Calu3 (cell line): Measurements from ENCODE around the gene CHST8. TPM values are rescaled to one million over a fixed set of nuclear protein-coding genes. Genes with fewer than 3 reads are reported as not detected.

Experiments used
- BruUV-seq: library from RNA; stranded (reverse); fragments of 400-500 nt; replicated peaks from 2 replicates; lab custom pipeline; 2021; lab: Mats Ljungman, UMichigan
- CTCF ChIA-PET: fragments of 300-600 bp; sonication (Branson Sonifier 250); formaldehyde crosslinking; loops from one replicate; lab custom pipeline; 2022; ENCODE audit warnings: antibody characterized with exemption; lab: Charles Lee
- DNase-seq: peaks from one replicate; pipeline ENCODE4 v3.0.0; 2022
- H3K27ac Mint-ChIP-seq: one replicate; pipeline ENCODE4 v1.8.0; 2022; ENCODE audit warnings: mixed read lengths; ENCODE audit not compliant: unreplicated experiment
- H3K27me3 Mint-ChIP-seq: one replicate; pipeline ENCODE4 v1.8.0; 2022; ENCODE audit warnings: mixed read lengths; ENCODE audit not compliant: unreplicated experiment
- H3K36me3 Mint-ChIP-seq: one replicate; pipeline ENCODE4 v1.8.0; 2022; ENCODE audit warnings: mild to moderate bottlenecking, moderate library complexity, mixed read lengths; ENCODE audit not compliant: insufficient read depth, unreplicated experiment
- H3K4me1 Mint-ChIP-seq: one replicate; pipeline ENCODE4 v1.8.0; 2022; ENCODE audit warnings: mild to moderate bottlenecking, low read depth, mixed read lengths; ENCODE audit not compliant: unreplicated experiment
- H3K4me3 Mint-ChIP-seq: one replicate; pipeline ENCODE4 v1.8.0; 2022; ENCODE audit warnings: mild to moderate bottlenecking, low read depth, moderate library complexity, mixed read lengths; ENCODE audit not compliant: unreplicated experiment
- H3K9me3 Mint-ChIP-seq: one replicate; pipeline ENCODE4 v1.8.0; 2022; ENCODE audit warnings: low read depth, mixed read lengths; ENCODE audit not compliant: unreplicated experiment
- intact Hi-C: fragments of 100-400 bp; cut with micrococcal nuclease; formaldehyde crosslinking; loops from one replicate; pipeline ENCODE4 v1.10.0; 2022; ENCODE audit not compliant: unreplicated experiment
- total RNA-seq: library from RNA; stranded (reverse); gene quantifications from 2 replicates; pipeline ENCODE4 v1.2.3, GENCODE V29; 2022
- TF ChIP-seq, protein P1 (sequence below): fragments of 200-600 bp; IDR thresholded peaks from one replicate; pipeline ENCODE4 v1.8.0; 2022; ENCODE audit warnings: antibody characterized with exemption; ENCODE audit not compliant: unreplicated experiment

The CHST8 gene
- total RNA-seq, 1 experiment from 2014 or later: not detected

DNA sequence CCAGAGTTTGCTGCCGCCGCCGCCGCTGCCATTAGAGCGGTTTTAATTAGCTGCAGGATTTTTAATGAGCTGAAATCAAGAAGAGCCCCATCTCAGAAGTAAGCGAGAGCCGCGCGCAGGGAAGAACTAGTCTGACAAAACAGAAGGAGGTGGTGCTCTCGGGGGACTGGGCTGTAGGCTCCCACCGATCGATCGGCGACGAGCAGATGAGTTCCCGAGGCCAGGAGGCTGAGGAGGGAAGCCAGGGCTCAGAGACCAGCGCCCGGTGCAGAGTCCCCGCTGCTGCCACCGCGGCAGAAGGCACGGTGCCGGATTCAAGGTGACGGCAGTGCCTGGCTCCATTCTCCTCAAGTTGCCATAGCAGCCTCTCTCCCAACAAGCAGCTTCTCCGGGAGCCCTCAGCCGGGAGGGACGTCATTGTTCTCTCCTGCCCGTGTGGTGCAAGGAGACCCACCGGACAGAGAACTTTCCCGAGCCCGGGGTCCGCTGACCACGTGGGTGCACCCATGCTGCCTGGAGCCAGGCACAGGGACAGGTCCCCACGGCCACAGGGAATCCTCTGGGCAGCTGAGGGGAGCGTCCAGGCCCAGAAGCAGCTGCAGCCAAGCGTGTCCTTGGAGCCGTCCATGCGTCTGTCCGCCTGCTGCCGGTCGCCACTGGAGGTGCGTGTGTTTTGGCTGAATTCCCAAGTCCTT lies 62.9 kb downstream of the CHST8 start:
- no peaks in the 10 kb centered on the region for H3K36me3 Mint-ChIP-seq
- BruUV-seq: no TSS peak
- intact Hi-C loops: no loop called here
- H3K27ac Mint-ChIP-seq: no peak overlapping the region
- no peak for DNase-seq
- CTCF ChIA-PET: no interaction called here
- TF ChIP-seq, protein P1, sequence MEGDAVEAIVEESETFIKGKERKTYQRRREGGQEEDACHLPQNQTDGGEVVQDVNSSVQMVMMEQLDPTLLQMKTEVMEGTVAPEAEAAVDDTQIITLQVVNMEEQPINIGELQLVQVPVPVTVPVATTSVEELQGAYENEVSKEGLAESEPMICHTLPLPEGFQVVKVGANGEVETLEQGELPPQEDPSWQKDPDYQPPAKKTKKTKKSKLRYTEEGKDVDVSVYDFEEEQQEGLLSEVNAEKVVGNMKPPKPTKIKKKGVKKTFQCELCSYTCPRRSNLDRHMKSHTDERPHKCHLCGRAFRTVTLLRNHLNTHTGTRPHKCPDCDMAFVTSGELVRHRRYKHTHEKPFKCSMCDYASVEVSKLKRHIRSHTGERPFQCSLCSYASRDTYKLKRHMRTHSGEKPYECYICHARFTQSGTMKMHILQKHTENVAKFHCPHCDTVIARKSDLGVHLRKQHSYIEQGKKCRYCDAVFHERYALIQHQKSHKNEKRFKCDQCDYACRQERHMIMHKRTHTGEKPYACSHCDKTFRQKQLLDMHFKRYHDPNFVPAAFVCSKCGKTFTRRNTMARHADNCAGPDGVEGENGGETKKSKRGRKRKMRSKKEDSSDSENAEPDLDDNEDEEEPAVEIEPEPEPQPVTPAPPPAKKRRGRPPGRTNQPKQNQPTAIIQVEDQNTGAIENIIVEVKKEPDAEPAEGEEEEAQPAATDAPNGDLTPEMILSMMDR: no peak
- H3K4me1 Mint-ChIP-seq: no peaks in the 10 kb centered on the region
- no peak overlapping the region for H3K4me3 Mint-ChIP-seq
- H3K27me3 Mint-ChIP-seq: peaks cover 95% of the 10 kb centered on the region
- no peaks in the 10 kb centered on the region for H3K9me3 Mint-ChIP-seq

DNA sequence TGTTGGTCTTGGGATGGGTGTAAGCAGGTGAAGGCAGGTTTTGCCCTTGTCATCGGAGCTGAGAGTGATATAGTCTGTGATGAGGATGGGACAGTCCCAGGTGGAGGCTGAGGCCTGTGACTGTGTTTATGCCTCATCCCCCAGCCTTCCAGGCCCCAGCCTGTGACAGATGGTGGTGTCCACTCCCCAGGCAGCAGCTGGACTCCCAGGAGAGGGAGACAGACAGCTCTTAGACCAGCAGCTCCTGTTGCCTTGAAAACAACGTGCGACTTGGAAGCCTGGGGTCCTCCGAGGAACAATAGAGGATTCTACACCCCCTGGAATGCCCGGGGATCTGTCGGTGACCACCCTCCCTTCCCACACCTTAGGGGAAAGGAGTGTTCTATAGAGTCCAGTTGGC lies 63.8 kb downstream of the CHST8 start:
- Mint-ChIP-seq H3K27me3 (peaks cover 95% of the 10 kb centered on the region), H3K27ac (no peak overlapping the region), H3K9me3 (no peaks in the 10 kb centered on the region), H3K4me1 (no peaks in the 10 kb centered on the region), H3K4me3 (no peak overlapping the region), H3K36me3 (no peaks in the 10 kb centered on the region)
- intact Hi-C loops: no loop called here
- TF ChIP-seq, protein P1: no peak
- no peak for DNase-seq
- CTCF ChIA-PET: interaction anchor here (0.6 to 1.4 kb wide), 2 partner anchors 12 to 415 kb away, joined by 3 read pairs; no protein-coding TSS in a partner anchor
- no TSS peak for BruUV-seq

DNA sequence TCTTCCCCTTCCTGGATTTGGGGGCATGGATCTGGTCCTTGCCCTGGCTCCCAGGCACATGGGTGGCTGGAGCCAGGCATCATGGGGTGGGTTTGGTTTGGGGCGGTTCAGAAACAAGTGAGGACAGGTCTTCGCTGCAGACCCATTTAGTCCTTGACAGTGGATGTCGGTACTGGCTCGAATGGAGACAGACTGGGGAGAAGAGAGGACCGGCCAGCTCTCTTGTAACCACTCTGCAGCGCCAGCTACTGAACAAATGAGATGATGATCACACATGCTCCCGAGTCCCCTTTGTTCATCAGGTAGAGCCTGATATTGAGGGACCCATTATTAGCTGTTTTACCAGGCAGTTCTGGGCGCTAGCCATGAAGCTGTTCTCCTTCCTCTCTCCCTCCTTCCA lies 64.5 kb downstream of the CHST8 start:
- Mint-ChIP-seq H3K27ac (no peak overlapping the region), H3K36me3 (no peaks in the 10 kb centered on the region), H3K27me3 (peaks cover 95% of the 10 kb centered on the region), H3K9me3 (no peaks in the 10 kb centered on the region), H3K4me3 (no peak overlapping the region), H3K4me1 (no peaks in the 10 kb centered on the region)
- TF ChIP-seq, protein P1: no peak
- no peak for DNase-seq
- intact Hi-C loops: no loop called here
- no TSS peak for BruUV-seq
- CTCF ChIA-PET: interaction anchor here (1.4 kb wide), 1 partner anchor 12 kb away, joined by 3 read pairs; no protein-coding TSS in a partner anchor

DNA sequence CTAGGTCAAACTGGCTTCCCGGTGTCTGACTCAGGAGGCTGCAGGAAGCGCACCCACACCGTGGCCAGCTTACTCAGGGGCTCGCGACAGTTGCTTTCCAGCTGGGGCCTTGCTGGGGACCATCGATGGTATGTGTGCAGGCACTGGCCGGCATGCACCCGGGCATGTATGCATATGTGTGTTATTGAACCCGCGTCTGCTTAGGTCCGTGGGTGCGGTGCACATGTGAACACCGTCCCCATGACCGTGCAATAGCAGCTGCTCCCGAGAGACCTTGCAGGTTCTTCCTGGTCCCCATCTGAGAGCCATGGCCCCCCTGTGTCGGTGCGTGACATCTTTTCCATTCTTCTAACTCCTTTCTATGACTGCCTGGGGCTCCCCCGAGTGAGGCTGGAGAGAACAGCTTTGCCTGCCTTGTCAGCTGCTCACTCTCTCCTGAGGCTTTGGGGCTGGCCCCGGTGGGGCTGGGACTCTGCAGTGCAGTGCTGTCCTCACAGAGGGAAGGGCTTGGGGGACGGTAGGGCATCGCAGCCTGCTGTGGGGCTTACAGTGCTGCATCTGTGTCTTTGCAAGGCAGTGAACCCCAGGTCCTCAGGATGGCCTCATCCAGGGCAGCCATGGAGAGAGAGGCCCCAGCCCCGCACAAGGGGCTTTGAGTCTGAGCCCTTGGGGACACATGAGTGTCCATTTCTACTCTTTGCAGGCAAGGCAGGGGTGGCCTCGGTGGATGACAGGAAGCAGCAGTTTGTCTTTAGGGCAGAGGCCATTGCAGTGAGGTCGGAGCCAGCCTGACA lies 65.1 kb downstream of the CHST8 start:
- TF ChIP-seq, protein P1: no peak
- Mint-ChIP-seq H3K27me3 (peaks cover 97% of the 10 kb centered on the region), H3K4me1 (no peaks in the 10 kb centered on the region), H3K27ac (no peak overlapping the region), H3K4me3 (no peak overlapping the region), H3K9me3 (no peaks in the 10 kb centered on the region), H3K36me3 (no peaks in the 10 kb centered on the region)
- DNase-seq: no peak
- BruUV-seq: no TSS peak
- intact Hi-C loops: no loop called here
- CTCF ChIA-PET: interaction anchor here (1.4 kb wide), 1 partner anchor 11 kb away, joined by 3 read pairs; no protein-coding TSS in a partner anchor
